PC-3 (cell line): ENCODE measurements around the gene HERC2.
"Not testable (repeated sequence)": the region's sequence is repeated elsewhere in the genome, so short reads cannot be mapped to it uniquely, and the experiment has no call there.

Experiments
- CTCF ChIP-seq: fragments of 300-600 bp; sonication (generic); conservative IDR thresholded peaks from 2 replicates; pipeline ENCODE4 v1.5.1; 2017; ENCODE audit warnings: antibody characterized with exemption, low read depth, mild to moderate bottlenecking, low read length
- EZH2 ChIP-seq: fragments of 300-600 bp; sonication (generic); IDR thresholded peaks from one replicate; pipeline ENCODE4 v1.6.1; 2017; ENCODE audit warnings: antibody characterized with exemption, mild to moderate bottlenecking, low read length; ENCODE audit not compliant: unreplicated experiment
- EZH2phosphoT487 ChIP-seq: fragments of 300-600 bp; sonication (generic); IDR thresholded peaks from 2 replicates; pipeline ENCODE4 v1.6.1; 2018; ENCODE audit warnings: mild to moderate bottlenecking, antibody characterized with exemption, low read length, borderline replicate concordance

DNA sequence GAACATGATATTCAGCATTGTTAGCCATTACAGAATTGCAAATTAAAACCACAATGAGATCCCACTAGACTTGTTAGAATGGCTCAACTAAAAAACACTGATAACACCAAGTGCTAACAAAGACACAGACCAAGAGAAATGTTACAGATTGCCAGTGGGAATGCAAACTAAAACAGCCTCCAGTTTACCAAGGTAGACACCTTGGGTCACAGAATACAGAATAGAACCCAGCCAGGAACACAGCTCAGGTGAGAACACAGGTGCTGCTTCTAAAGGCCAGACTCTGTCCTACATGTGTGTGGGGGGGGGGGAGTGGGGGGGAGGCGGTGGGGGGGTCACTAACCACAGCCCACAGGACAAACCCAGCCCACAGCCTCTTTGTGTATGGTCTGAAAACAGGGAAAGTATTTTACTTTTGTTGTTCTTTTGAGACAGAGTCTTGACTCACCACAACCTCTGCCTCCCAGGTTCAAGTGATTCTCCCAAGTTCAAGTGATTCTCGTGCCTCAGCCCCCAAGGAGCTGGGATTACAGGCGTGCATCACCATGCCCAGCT is 26.9 kb downstream of the HERC2 start:
- not testable (repeated sequence) for TF ChIP-seq CTCF, EZH2, EZH2phosphoT487
